ENCODE measurements around the gene YBX3. TPM values are rescaled to one million over a fixed set of nuclear protein-coding genes. Genes with fewer than 3 reads are reported as not detected.

Gene YBX3
- polyA plus RNA-seq, 1 donor from 2014 or later: 3.4 TPM

DNA sequence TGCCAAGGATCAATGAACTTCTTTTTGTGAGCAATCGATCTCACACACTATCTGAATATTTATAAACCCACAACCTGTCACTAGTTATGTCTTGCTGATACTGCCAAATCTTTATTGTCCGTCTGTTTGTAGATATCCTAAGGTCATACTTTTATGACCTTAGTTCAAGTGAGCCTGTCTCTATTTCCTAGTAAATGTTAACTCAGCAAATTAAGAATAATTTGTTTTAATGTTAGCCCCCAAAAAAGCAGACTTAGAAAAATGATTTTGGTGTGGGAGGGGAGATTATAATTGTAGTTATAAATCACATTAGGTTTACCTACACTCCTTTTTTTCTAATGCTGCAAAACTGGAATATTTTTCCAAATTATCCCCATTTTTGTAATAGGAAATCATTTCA is 58.6 kb downstream of the YBX3 start:
- Histone ChIP-seq H3K9me2 (ENCODE audit: insufficient read depth, low read length) (no peaks in the 10 kb centered on the region), H3F3A (ENCODE audit: insufficient read depth, low read length, poor library complexity, severe bottlenecking) (no peaks in the 10 kb centered on the region), H3K79me2 (replicated peaks; ENCODE audit: insufficient read depth, low read length) (no peaks in the 10 kb centered on the region), H4K20me1 (ENCODE audit: insufficient read depth) (no peaks in the 10 kb centered on the region), H3K9me3 (ENCODE audit: low read length) (no peaks in the 10 kb centered on the region), H3K27ac (ENCODE audit: low read length) (no peak overlapping the region), H3K4me2 (ENCODE audit: low read length) (no peak overlapping the region), H2AFZ (ENCODE audit: low read depth, low read length) (no peak overlapping the region), H3K27me3 (ENCODE audit: insufficient read depth, low read depth, low read length) (no peaks in the 10 kb centered on the region), H3K36me3 (ENCODE audit: insufficient read depth, low read length) (no peaks in the 10 kb centered on the region), H3K9ac (ENCODE audit: low read length) (no peak overlapping the region), H3K4me3 (ENCODE audit: low read length) (no peak overlapping the region)
- TF ChIP-seq, protein P1, sequence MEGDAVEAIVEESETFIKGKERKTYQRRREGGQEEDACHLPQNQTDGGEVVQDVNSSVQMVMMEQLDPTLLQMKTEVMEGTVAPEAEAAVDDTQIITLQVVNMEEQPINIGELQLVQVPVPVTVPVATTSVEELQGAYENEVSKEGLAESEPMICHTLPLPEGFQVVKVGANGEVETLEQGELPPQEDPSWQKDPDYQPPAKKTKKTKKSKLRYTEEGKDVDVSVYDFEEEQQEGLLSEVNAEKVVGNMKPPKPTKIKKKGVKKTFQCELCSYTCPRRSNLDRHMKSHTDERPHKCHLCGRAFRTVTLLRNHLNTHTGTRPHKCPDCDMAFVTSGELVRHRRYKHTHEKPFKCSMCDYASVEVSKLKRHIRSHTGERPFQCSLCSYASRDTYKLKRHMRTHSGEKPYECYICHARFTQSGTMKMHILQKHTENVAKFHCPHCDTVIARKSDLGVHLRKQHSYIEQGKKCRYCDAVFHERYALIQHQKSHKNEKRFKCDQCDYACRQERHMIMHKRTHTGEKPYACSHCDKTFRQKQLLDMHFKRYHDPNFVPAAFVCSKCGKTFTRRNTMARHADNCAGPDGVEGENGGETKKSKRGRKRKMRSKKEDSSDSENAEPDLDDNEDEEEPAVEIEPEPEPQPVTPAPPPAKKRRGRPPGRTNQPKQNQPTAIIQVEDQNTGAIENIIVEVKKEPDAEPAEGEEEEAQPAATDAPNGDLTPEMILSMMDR (IDR thresholded peaks at IDR 0.05; ENCODE audit: poor library complexity, severe bottlenecking): no peak
- TF ChIP-seq POLR2AphosphoS5 (IDR thresholded peaks at IDR 0.05): no peak
- no peak for TF ChIP-seq MXI1 (conservative IDR thresholded peaks at IDR 0.05; ENCODE audit: poor library complexity, severe bottlenecking)
- TF ChIP-seq SMC3 (conservative IDR thresholded peaks at IDR 0.05; ENCODE audit: poor library complexity): no peak
- no peak for TF ChIP-seq RAD21 (conservative IDR thresholded peaks at IDR 0.05)
- TF ChIP-seq TAF1 (IDR thresholded peaks at IDR 0.05; ENCODE audit: low read depth): no peak
- no peak for TF ChIP-seq EP300 (conservative IDR thresholded peaks at IDR 0.05; ENCODE audit: poor library complexity, severe bottlenecking)
- no peak for TF ChIP-seq EZH2 (IDR thresholded peaks at IDR 0.05; ENCODE audit: borderline replicate concordance, insufficient read depth, low read length, poor library complexity, severe bottlenecking)
- TF ChIP-seq, protein P2, sequence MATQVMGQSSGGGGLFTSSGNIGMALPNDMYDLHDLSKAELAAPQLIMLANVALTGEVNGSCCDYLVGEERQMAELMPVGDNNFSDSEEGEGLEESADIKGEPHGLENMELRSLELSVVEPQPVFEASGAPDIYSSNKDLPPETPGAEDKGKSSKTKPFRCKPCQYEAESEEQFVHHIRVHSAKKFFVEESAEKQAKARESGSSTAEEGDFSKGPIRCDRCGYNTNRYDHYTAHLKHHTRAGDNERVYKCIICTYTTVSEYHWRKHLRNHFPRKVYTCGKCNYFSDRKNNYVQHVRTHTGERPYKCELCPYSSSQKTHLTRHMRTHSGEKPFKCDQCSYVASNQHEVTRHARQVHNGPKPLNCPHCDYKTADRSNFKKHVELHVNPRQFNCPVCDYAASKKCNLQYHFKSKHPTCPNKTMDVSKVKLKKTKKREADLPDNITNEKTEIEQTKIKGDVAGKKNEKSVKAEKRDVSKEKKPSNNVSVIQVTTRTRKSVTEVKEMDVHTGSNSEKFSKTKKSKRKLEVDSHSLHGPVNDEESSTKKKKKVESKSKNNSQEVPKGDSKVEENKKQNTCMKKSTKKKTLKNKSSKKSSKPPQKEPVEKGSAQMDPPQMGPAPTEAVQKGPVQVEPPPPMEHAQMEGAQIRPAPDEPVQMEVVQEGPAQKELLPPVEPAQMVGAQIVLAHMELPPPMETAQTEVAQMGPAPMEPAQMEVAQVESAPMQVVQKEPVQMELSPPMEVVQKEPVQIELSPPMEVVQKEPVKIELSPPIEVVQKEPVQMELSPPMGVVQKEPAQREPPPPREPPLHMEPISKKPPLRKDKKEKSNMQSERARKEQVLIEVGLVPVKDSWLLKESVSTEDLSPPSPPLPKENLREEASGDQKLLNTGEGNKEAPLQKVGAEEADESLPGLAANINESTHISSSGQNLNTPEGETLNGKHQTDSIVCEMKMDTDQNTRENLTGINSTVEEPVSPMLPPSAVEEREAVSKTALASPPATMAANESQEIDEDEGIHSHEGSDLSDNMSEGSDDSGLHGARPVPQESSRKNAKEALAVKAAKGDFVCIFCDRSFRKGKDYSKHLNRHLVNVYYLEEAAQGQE (IDR thresholded peaks at IDR 0.05; ENCODE audit: borderline replicate concordance): no peak

DNA sequence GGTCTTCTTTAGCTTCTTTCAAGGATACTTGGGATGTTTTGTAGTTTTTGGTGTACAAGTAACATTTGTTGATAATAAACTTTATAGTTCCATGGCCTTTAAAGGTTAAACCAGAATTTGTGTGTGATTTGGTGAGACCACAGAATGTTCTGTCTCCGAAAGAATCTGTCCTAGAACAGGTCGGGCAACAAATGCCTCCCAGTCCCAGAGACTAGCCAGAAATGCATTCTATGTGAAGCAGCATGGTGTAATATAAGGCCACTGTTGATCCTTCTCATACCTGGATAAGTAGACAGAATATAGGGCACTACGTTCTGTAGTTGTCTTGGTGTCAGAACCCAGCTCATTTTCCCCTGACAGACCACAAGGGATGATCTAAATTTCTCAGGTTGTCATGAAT is 59.3 kb downstream of the YBX3 start:
- TF ChIP-seq, protein P2 (IDR thresholded peaks at IDR 0.05; ENCODE audit: borderline replicate concordance): no peak
- no peak for TF ChIP-seq RAD21 (conservative IDR thresholded peaks at IDR 0.05)
- no peak for TF ChIP-seq EP300 (conservative IDR thresholded peaks at IDR 0.05; ENCODE audit: poor library complexity, severe bottlenecking)
- no peak for TF ChIP-seq EZH2 (IDR thresholded peaks at IDR 0.05; ENCODE audit: borderline replicate concordance, insufficient read depth, low read length, poor library complexity, severe bottlenecking)
- no peak for TF ChIP-seq TAF1 (IDR thresholded peaks at IDR 0.05; ENCODE audit: low read depth)
- TF ChIP-seq, protein P1 (IDR thresholded peaks at IDR 0.05; ENCODE audit: poor library complexity, severe bottlenecking): no peak
- TF ChIP-seq POLR2AphosphoS5 (IDR thresholded peaks at IDR 0.05): no peak
- no peak for TF ChIP-seq MXI1 (conservative IDR thresholded peaks at IDR 0.05; ENCODE audit: poor library complexity, severe bottlenecking)
- TF ChIP-seq SMC3 (conservative IDR thresholded peaks at IDR 0.05; ENCODE audit: poor library complexity): no peak
- no peak overlapping the region for H3K4me3 ChIP-seq (ENCODE audit: low read length)

More for the DNA sequence above, 59.3 kb downstream of the YBX3 start:
- H2AFZ ChIP-seq (ENCODE audit: low read depth, low read length): no peak overlapping the region
- H3K36me3 ChIP-seq (ENCODE audit: insufficient read depth, low read length): no peaks in the 10 kb centered on the region
- no peaks in the 10 kb centered on the region for H3K9me2 ChIP-seq (ENCODE audit: insufficient read depth, low read length)
- H3K27me3 ChIP-seq (ENCODE audit: insufficient read depth, low read depth, low read length): no peaks in the 10 kb centered on the region
- no peak overlapping the region for H3K27ac ChIP-seq (ENCODE audit: low read length)
- no peak overlapping the region for H3K9ac ChIP-seq (ENCODE audit: low read length)
- no peak overlapping the region for H3K4me2 ChIP-seq (ENCODE audit: low read length)
- no peaks in the 10 kb centered on the region for H4K20me1 ChIP-seq (ENCODE audit: insufficient read depth)
- H3K9me3 ChIP-seq (ENCODE audit: low read length): no peaks in the 10 kb centered on the region
- H3F3A ChIP-seq (ENCODE audit: insufficient read depth, low read length, poor library complexity, severe bottlenecking): no peaks in the 10 kb centered on the region
- H3K79me2 ChIP-seq (replicated peaks; ENCODE audit: insufficient read depth, low read length): no peaks in the 10 kb centered on the region

All from neural cell (in vitro differentiated cells).